HG03432 (cell line): ENCODE results near the gene CAMKK1.
A peak's percentile ranks its signal among the peaks of the same experiment; 100 is the strongest.

ENCODE experiments used
- ATAC-seq: cut with Tn5 transposase; IDR thresholded peaks from one replicate; pipeline ENCODE4 v1.9.1; 2021; ENCODE audit warnings: mild to moderate bottlenecking, moderate library complexity; ENCODE audit not compliant: unreplicated experiment

Gene CAMKK1

DNA sequence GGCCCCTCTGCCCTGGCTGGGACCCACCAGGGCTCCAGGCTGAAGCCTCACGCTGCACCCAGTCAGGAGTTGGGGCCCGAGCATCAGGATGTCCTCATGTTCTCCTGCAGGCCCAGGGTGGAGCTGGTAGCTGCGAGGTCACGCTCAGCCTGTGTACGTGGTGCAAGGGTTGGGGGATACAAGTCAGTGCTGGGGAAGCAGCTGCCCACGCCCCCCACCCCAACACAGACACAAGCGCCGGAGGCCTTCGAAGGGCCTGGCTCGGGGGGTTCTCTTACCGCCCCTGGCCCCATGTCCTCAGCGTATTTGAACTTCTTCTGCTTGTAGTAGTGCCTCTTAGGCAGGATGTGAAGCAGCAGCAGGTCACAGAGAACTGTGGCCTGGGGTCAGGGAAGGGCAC lies 4.9 kb upstream of the CAMKK1 start:
- ATAC-seq = no peak

DNA sequence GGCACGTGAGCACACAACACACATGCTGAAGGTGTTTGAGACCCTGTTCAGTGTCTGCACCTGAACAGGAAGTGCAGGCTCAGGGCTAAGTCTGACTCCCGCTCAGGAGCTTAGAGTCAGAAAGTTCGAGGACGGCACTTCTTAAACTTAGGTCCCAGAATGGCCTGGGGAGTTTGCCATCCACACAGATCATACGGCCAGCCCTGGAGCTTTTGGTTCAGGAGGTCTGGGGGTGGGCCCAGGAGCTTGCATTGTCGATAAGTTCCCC lies 4.0 kb upstream of the CAMKK1 start:
- no peak for ATAC-seq

DNA sequence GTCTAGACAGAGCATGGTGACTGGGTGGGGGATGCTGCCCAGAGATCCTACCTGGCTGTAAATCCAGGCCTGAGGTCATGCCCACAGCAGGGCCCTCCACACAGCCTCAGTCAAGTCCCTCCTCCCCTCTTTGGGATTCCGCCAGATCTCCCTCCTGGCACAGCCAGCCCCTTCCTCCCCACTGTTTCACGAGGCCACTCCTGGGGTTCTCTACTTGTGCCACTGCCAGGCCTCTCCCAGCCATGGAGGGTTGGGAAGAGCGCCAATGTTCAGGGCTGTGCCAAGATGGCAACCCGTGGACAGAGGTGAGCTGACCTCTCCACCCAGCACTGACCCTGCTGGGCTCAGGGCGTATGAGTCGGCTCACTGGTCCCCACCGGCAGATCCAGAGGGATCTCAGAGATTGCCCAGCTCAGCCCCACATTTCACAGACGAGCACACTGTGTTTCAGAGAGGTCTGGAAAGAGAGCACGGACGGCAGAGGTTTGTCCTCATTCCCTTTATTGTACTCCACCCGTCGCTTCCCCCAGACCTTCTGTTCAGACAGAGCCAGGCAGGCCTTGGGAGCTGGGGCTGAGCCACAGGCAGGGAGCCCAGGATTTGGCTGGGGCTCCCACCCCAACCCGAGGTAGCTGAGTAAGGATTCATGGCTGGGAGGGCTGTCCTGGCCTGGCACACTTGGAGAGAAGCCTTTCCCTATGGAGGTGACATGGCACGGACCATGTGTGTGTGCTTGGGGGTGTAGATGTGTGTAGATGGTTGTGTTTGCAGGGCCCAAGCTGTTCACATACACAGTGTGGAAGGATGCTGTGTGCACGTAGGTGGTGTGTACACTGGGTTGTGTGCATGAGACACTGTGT lies 3.5 kb upstream of the CAMKK1 start:
- no peak for ATAC-seq

DNA sequence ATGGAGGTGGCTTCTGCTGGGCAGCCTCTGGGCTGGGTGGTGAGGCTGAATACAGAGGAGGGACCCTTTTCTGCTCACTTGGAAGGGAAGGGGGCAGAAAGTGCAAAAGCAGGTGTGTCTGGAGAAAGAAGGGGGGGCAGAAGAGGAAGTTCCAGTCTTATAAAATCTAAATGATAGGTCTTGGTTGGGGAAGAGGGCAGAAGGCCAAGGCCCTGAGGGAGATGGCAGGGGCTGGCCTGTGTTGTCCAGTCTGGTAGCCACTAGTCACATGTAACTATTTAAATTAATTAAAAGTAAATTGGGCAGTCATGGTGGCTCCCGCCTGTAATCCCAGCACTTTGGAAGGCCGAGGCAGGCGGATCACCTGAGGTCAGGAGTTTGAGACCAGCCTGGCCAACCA lies 2.5 kb upstream of the CAMKK1 start:
- no peak for ATAC-seq

DNA sequence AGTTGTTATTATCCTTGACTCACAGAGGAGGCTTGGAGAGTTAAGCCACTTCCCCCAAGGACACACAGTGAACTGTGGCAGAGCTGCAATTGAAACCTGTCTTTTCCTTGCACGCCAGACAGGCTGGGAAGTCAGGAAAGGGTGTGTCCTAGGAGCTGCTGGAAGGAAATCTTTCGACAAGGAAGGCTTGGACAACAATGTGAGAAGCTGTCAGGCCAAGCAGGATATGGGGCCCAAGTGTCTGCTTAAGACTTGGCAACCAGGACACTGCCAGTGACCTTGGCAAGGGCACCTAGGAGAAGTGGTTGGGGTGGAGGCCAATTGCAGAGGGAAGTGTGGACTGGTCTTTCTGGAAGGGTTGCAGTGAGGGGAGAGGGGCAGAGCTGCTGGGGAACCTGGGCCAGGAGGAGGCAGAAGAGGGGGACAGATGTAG lies 2.1 kb upstream of the CAMKK1 start:
- no peak for ATAC-seq

DNA sequence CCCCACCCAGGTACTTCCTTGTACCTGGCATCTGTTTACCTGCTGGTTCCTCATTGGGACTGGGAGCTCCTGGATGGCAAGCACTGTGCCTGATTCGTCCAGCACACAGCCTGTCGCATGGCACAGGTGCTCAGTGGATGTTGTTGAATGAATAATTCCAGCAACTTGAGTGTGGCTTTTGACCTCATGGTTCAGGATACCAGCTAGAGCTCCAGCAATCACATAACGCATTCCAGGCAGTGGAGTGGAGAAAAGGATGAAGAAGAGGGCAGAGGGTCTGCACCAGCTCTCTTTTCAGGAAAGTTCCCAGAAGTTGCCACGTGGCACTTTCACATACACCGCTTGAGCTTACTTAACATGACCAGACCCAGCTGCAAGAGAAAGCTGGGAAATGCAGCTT lies 1.3 kb upstream of the CAMKK1 start:
- no peak for ATAC-seq

DNA sequence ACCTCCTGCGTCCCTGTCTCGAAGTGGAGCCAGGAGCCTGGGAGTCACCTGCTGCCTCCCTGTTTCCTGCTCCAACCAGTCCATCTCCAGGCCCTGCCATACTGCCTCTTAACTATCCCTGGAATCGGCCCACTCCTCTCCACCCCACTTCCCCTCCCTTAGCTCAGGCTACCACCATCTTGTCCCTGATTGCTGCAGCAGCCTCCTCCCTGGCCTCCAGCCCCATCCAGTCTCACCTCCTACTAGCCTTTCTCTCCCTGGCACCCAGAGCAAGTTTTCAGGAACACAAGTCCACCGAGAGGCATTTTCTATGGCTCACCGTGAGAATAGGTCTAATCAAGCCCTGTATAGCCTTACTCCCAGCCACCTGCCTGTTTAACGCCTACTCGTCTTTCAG lies 865 bp upstream of the CAMKK1 start:
- no peak for ATAC-seq

DNA sequence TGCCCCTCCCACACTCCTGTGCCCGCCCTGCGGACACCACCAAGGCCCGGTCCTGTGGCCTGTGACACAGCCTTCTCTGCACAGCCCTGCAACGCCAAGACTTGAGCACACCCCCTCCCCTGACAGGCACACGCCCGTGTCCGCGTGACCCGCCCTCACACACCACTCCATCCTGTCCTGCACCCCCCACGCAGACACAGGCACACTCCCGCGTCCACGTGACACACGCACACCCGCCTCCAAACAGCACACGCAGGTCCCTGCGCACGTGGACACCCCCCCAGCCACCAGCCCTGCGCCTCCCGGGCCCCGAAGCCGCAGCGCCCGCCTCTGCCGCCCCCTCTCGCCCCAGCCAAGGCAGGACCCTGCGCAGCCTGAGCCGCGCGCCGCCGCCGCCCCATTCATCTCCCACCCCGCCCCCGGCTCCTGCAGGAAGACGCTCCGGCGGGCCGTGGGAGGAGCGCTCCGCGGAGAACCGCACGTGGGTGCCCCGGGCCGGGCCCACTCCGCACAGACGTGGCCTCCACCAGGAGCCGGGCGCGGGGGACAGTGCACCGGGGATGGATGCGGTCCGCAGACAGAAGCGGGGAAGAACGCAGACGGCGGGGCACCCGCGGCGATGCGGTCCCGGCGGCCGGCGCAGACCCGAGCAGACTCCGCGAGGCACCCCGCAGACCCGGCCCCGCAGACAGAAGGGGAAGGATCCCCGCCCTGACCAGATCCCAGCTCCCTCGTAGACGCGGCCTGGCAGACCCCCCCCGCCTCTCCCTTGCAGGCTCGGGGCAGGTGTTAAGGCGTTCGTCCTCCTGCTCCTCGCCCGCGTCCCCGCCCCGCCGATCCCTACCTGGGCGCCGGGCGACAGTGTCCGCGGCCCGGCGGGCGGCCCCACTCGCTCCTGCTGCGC lies 506 bp downstream of the CAMKK1 start:
- peak; percentile 23 for ATAC-seq

DNA sequence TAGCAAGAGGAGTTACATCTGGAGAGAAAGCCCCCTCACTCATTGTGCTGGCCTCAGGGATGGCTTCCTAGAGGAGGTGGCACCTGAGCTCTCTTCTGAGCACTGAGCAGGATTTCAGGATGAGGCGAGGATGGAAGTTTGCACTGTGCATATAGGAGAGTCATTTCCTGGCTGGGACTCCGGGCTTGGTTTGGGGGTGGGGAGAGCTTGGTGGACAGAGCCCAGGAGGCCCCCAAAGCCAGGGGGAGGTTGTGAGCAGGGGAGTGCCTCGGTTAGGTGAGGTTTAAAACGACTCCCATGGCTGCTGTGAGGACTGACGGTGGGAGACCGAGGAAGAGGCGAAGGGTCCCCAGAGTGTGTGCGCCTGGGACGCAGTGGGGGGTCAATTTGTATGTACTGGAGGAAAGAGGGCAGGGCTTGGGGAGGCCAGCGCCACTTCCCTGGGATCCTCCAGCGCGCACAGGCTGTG lies 1.2 kb downstream of the CAMKK1 start:
- ATAC-seq = no peak

DNA sequence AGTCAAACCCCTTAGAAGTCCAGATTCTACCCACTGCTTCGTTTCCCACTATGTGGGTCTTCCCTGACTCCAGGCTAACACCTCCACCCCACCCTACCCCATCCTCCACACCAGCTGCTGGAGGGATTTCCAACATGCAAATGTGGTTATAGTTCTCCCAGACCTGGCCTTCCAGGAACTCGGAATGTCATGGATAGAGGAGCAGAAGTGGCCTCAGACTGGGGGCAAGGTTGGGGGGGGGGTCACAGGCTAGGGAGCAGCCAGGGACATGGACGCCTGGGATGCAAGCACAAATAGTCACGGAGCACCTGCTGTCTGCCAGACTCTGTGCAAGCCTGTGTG lies 2.0 kb downstream of the CAMKK1 start:
- ATAC-seq = no peak

DNA sequence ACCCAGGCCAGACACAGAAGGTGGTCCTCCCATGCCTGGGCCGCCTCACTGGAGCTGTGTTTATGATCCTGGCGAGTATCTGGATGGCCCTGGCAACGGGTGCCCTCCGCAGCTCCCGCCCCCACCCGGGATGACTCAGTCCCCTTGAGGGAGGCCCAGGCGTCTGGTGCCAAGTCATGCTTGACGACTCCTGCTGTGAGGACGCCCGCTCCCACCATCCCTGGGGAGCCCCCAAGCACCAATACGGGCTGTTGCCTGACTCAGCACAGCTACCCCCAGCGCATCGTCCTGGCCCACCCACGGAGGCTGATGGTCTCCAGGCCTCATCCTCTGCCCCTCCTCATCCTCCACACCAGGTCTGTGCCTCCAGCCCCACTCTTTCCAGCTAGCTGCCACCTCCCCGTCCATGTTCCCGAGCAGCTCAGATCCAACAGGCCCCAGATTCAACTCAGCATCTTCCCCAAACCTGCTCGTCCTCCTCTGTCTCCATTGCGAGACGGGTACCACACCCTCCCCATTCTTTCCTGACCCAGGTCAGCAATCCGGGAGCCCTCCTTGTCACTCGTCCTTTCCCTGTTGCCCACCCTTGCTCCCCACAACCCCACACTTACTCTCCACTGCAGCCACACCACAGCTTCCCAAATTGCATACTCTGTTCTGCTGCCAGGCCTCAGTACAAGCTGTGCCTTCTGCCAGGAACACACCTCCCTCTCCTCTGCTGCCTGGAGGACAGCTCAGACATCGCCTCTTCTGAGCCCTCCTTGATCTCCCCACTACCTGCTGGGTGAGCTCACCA lies 2.6 kb downstream of the CAMKK1 start:
- no peak for ATAC-seq

DNA sequence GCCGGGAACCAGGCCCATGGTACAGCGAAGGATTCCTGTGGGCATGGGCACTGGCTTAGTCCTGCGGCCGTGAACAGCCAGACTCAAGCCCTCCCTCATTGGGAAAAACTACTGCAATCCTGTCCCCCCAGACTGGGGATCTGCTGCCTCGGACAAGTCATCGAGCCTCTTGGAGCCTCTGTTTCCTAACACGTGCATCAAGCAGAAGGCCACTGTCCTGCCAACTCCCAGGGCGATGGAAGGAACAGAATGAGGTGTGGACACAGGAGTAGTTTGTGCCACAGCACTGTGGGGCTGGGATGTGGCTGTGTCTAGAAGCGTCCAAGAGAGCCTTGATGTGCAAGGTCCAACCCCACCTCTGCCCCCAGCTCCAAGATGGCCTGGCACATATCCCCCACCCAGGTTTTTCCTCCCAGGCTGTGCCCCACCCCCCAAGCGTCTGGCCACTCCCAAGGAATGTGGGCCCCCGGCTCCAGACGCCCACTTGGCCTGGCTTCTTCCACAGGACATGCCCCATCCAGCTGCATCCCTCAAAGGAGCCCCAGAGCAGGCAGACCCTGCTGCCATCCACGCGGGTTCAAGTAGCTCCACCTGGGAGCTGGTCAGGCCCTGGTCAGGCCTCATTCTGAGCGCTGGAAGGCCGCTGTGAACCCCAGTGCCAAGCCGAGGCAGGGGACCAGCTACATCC lies 3.4 kb downstream of the CAMKK1 start:
- no peak for ATAC-seq

DNA sequence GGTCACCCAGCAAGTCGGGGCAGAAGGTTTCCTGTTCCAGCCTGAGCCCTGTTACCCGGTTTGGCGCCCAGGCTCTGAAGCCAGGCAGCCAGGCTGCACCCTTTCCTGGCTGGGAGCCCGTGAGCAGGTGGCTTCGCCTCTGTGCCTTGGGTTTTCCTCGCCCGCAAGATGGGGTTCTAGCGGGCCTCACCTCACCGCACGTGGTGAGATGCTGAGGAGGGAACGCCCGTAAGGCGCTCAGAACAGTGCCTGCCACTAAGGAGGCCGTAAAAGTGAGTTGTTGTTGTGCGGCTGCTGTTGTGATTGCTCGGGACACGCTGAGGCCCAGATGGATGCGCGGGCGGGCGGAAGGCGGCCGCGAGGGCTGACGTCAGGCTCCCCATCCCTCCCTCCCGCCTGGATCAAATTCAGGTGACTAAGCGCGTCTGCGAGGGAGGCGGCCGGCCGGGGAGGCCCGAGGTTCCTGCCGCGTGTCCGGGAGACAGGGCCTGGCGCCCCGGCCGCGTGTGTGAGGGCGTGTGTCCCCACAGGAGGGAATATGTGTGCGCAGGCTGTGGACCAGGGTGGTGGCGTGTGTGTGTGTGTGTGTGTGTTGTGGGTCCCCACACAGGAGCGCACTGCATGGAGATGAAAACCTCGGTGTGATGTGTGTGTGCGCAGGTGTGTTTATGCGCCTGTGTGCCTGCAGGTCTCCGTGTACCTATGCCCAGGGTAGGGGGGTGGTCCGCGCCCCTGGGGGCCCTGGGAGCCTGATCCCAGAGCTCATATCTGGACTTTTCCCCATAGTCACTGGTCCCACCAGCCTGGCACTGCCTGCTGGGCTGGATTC lies 4.3 kb downstream of the CAMKK1 start:
- no peak for ATAC-seq

DNA sequence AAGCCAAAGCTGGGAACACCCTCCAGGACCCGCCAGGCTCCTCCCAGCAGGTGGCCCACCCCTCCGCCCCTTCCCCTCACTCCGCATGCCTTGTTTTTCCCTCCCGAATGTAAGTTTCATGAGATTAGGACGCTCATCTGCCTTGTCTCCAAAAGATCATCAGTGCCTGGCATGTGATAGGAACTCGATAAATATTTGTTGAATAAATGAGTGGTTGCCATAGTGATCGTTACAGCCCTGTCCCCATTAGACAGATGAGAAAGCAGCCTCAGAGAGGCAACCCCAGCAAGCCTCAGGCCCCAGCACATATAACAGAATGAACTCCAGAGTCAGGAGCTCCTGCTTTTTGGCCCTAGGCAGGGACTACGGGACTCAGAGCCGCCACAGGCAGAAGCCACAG lies 5.0 kb downstream of the CAMKK1 start:
- no peak for ATAC-seq

DNA sequence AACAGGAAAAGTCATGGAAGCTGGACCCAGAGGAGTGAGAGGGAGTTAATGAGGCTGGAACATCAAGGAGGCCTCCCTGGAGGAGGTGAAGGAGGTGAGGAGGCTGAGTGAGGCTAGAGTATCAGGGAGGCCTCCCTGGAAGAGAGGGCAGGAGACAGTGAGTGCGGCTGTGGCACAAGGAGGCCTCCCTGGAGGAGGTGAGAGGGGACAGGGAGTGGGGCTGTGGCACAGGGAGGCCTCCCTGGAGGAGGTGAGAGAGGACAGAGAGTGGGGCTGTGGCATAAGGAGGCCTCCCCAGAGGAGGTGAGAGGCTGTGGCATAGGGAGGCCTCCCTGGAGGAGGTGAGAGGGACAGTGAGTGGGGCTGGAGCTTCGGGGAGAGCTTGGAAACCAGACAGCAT lies 5.5 kb downstream of the CAMKK1 start:
- no peak for ATAC-seq

DNA sequence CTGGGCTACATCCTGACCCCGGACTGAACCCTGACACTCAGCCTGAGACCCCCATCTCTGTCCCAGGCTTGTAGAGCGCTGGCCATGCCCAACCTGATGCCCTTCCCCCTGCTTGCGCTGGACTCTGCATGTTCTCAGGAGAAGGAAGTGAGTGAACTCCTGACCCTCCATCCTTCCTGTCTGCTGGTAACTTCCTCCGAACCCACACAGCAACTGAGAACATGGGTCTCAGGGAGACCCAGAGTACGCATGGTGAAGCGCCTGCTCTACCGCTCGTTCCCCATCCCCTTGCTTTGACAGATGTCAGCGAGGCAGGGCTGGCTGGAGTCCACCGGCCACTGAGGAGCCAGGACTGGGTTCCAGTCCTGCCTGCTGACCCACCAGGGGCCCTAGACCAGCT lies 6.1 kb downstream of the CAMKK1 start:
- ATAC-seq = no peak

DNA sequence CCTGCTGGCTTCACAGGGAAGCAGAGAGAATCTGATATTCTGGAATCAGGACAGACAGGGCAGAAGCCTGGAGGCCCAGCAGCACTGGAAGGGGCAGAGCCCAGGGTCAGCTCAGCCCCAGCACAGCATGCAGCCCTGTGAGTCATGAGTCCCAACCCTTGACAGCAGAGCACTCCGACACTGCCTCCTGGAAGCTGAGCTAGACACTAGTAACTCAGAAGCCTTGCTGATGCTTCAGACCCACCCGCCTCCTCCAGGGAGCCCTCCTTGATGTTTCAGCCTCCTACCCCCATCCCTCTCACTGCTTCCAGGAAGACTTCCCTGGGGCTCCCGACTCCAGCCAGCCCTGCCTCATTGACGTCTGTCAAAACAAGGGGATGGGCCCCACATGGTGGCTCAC lies 6.9 kb downstream of the CAMKK1 start:
- ATAC-seq = no peak

DNA sequence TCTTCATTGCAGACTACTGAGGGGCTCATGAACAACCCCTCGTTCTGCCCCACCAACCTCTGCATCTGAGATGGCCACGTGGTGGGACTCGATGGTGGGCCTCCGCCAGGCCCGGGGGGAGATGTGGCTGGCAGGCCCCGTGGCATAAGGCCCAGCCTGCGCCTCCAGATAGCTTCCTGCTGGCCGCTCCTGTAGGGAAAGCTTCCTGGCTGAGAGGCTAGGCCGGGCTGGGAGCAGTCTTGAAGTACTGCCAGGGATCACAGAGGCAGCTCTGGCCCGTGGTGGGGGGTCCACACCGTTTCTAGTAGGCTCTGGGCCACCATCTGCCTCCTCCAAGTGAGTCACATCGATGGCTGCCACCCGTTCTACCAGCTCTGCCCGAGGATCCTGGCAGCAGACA lies 7.6 kb downstream of the CAMKK1 start:
- ATAC-seq = no peak

DNA sequence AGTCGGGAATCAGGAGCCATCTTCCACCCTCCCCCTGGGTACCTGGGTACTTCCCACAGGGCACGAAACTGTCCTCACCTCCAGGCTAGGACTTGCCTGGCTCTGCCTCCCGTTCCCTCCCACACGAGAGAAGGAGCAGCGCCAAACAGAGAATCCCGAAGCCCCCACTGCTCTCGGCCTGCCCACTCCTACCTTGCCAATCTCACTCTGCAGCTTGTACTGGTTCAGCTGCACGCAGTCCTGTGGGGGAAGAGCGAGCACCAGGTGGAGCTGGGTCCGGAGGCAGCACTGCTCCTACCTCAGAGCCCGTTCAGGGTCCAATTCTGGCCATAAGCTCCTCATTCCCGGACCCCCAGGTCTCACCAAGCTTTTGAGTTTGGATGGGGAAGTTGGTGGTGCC lies 8.7 kb downstream of the CAMKK1 start:
- no peak for ATAC-seq

DNA sequence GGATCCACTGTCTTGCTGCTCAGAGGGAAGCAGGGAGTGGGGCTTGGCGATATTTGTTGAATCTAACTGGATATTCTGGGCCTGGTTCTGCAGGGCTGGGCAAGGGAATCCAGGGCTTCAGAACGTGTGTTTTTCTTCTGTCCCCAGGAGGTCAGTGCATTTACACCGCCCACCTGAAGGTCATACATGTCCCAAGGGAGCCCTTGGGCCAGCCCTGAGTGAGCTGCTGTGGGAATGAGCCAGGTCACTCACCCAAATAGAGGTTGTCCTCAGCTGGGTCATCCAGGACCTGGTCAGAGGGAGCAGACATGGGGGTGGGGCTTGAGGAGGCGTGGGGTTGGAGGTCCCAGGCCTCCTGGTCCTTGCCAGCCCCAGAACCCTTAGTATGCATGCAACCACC lies 10.6 kb downstream of the CAMKK1 start:
- no peak for ATAC-seq
